HG03196 (cell line): ENCODE measurements around the gene LCMT2.
"Not testable (repeated sequence)": the region's sequence is repeated elsewhere in the genome, so short reads cannot be mapped to it uniquely, and the experiment has no call there.

Source experiments
- ATAC-seq: cut with Tn5 transposase; IDR thresholded peaks from one replicate; pipeline ENCODE4 v1.9.1; 2021; ENCODE audit not compliant: unreplicated experiment

The LCMT2 gene

DNA sequence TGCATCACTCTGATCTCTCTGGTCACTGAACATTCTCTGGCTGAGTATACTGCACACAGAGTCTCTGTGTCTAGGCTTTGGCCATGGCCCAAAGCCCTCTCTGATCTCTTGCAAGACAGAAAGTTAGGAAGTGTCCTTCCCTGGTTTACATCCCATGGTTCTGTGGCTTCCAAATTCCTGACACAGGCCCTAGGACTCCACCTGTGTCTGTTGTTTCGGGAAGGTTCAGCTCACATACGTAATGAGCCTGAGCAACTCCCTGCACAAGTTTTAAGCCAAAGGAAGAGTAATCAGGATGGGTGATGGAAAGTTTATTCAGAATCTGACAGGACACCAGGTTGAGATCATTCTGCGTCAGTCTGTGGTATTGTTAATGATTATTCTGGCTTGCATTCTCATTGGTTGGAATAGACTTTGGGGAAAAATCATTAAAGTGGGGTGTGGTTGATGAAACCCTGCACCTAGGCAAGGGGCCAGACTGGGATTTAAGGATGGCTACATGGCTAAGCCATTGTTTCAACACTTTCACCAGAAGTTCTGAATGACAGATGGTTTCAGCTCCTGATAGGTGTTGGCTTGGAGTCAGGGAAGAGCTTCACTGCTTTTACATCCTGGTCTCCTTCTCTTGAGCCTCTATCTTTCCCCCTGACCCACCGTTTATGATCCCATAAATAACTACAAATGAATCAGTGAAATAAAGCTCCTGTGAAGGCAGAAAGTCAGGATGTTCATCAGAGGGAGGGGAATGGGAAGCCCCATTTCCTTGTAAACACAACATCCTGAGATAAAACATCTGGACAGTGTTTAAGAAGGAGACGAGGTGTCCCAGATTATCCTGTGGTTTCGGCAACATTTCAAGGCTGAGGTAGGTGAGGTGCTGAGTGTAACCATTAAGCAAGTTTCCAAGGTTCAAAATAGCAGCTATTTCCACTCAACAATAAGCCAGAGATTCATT, 14.1 kb downstream of the LCMT2 start:
- ATAC-seq, result no peak

DNA sequence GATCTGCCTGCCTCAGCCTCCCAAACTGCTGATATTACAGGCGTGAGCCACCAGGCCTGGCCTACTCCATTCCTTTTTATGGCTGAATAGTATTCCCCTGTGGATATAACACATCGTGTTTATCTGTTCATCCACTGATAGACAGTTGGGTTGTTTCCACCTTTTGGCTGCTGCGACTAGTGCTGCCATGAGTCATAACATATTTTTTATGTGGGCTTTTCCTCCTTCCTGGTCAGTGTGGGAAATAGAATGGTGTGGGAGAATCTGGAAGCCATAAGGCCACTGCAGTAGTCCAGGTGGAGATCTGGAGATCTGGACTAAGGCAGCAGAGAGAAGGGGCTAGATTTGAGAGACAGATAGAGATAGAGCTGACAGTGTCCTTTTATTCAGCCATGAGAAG, 16.2 kb downstream of the LCMT2 start:
- ATAC-seq, result no peak

DNA sequence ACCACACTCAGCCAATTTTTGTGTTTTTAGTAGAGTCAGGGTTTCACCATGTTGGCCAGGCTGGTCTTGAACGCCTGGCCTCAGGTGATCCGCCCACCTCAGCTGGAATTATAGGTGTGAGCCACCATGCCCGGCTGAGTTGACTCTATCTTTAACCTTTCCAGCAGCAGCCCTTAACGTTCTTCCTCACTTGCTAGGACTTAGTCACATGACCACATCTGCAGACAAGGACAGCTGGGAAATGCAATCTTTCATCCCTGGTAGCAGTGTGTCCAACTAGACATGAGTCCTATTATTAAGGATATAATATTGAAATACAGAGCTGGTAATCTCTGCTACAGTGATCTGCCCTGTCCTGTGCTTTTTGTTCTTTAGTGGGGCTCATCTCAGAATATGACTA, 18.0 kb downstream of the LCMT2 start:
- ATAC-seq, result no peak

DNA sequence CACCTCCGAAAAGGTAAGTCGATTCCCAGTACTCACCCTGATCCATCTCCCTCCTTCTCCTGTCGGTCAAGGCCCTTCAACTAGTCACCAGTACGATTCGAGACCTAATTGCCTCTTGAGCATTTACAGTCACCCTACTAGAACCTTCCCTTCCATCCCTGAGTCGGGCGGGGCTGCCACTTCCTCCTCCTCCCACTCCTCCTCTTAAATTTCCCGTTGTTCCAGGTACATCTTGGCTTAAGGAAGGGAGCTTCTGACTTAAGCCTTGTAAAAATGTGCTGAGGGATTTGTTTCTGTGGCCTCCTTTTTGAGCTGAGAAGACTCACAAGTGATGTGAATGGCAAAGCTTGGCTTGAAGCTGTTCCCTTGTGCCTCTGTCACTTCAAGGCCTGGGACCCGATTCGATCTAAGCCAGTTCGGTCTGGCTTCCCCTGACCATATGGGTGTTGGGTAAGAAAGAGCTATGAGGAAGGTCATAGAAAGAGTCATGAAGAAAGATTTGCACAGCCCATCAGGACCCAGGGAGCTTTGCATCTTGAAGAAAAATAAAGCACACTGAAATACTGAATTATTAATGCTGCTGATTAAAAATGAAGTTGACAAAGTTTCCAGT, 28.1 kb downstream of the LCMT2 start, which contains the start of gene TGM7:
TSS of gene TGM7 (minus strand) at position 51 of the 613 bp plus-strand sequence.
- no peak for ATAC-seq

DNA sequence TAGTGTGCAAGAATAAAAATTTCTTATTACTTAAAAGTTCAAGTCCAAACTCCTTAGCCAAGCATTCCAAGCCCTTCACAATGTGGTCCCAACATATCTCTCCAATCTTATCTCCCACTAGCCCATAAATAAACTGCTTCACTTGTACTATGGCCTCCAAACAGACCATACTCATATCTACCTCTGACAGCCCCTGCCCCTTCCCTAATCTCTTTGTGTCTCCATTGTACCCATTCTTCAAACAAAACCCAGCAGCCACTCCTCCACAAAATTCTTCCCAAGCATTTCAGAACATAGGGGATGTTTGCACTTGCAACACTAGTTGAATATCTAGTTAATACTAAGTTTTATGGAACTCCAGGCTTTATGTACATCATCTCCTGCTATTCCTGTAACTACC, 30.5 kb downstream of the LCMT2 start:
- no peak for ATAC-seq

DNA sequence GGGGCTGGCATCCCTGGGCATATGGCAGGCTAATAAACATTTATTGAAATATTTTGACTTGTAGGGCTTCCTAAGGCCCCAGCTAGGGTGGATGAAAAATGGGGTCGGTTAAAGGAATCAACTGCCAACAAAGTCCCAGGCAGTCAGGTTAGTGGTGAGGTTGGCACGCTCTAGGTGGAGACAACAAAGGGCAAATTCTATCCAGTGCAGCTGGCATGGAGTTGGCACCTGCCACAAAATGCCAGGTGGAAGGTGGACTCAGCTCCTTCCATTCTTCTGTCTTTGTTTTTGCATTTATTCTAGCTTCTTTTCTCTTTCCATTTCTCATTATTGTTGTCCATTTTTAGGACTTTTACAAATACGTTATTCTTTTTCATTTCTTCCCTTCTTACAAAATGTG, 31.0 kb downstream of the LCMT2 start:
- no peak for ATAC-seq

DNA sequence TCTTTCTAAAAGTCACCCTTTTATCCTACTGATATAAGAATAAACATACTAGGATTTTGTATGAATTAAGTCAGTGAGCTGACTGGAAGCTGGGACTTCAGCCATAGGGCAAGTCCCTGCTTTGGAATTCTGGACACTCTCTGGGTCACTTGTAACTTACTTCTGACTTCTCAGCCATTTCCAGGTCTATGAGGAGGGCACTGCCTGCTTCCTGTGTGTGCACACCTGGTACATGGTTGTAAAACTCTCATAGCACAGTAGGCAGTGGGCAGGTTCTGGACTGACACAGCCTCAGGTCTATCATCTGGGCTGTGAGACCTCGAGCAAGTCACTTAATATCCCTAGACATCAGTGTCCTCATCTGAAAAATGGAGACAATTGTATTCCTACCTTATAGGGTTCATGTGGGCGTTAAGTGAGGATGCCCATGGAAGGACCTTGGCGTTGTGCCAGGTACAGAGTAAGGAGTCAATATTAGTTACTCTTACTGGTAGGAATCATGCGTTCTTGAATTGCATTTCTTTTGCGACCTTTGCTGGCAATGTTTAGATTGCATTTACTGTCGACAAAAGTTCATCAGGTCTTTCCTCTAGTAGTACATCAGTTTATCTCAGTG, 36.2 kb downstream of the LCMT2 start:
- ATAC-seq, result no peak

DNA sequence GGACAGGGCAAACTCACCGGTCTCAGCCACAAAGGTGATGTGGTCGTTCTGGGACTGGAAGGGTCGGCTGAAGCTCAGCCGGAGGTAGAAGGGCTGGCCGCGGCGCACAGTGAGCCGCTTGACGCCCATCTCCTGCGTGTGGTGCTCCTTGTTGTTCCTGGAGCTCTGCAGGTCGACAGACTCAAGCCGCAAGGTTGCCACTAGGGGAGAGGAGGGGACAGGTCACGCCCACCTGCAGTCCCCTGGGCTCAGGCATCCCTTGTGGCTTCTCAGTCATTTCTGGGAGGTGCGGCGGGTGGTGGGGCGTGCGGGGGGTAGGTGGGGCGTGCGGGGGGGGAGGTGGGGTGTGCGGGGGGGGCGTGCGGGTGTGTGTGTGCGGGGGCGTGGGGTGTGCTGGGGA, 36.9 kb downstream of the LCMT2 start:
- ATAC-seq, result no peak

DNA sequence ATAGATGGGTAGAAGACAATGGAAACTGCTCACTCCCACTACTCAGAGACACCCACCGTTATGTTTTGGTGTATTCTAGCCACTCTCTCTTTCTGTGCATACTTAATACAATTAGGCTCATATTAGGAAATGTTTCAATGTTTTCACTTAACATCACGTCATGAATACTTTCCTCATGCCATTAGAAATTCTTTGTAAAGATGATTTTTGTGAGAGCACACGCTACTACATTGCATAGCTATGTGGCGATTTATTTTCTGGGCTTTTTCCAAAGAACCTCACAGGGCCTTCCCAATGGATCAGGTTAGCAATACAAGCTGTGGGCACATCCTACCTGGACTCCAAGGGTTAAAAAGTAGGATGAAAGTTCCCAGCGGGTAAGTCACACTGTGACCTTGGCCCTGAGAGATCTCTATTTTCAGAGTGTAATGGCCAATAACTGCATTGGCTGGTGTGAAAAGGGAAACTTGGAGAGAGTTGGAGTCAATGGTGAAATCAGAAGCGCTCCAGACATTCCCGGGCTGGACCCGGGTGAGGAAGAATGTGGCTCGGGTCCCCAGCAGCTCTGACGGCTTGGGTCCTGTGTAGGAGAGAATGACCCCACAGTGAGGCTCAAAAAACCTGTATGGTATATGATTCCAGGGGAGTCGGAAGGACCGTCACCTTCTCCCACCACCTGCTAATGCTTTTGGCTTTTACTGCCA, 37.8 kb downstream of the LCMT2 start:
- ATAC-seq, result no peak

DNA sequence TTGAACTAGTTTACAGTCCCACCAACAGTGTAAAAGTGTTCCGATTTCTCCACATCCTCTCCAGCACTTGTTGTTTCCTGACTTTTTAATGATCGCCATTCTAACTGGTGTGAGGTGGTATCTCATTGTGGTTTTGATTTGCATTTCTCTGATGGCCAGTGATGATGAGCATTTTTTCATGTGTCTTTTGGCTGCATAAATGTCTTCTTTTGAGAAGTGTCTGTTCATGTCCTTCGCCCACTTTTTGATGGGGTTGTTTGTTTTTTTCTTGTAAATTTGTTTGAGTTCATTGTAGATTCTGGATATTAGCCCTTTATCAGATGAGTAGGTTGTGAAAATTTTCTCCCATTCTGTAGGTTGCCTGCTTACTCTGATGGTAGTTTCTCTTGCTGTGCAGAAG, 40.7 kb downstream of the LCMT2 start:
- ATAC-seq, result not testable (repeated sequence)

DNA sequence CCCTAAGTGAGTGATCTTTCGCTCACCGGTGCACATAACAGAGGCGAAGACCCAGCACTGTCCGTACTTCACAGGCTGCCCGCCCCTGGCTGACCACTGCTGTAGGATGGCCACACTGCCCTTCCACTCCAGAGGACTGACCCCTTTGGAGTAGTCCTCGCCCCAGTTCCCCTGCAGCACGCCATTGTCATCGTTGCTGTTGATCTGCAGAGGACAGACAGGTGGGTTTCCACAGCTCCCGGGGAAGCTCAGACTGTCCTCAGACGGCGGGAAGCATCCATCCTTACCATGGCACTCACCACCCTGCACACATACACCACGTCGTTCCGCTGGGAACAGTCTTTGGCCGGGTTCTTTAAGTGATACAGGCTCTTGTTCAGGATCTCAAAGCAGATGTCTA, 43.1 kb downstream of the LCMT2 start:
- ATAC-seq, result no peak

DNA sequence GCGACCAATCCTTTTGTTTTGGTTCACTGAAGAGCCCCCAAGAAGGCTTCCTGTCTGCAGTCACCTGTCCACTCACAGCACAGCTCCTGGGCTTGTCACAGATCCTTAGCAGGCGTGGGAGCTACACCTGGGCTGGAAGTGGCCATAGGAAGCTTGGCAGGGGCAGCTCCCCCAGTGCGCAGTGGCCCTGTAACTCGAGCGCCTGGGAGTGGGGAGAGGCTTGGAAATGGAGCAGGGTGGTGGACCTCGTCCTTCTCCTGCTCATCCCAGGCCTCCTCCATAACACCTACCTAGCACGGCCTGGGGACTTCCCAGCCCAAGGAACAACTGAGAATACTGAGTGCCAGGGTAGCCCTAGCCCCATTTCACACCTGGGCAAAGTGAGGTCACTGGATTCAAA, 44.3 kb downstream of the LCMT2 start:
- no peak for ATAC-seq

DNA sequence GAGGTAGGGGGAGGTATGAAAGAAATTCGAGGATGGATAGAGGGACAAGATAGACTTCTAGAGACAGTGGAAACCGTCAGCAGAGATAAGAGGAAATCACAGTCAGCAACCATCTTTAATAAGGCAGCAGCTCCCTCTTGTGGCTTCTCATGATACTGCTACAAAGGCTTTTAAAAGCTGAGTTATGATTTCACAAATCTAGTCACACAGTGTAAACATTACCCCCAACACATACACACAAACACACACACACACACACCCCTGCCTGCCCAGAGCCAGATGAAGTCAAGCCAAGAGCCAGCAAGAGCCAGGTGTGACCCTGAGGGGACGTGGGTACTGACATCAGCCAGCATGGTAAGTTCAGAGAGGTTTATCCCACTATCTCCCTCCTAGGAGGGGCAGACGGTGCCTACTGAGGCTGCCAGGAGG, 44.8 kb downstream of the LCMT2 start:
- no peak for ATAC-seq

DNA sequence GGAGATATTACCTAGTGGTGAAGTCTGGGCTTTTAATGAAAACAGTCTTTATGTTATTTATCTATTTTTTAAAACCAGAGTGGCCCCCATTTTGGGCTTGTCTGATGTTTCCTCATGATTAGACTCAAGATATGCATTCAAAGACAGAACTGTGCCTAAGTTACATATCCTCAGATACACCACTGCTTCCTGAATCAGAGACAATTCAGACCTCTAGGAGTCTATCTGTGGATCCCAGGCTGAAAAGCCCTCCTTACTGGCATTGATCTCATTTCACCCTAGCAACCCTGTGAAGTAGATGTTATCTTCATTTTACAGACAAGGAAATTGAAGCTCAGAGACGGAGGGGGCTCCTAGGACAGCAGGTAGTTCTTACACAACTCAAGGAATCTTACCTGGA, 46.8 kb downstream of the LCMT2 start:
- no peak for ATAC-seq

DNA sequence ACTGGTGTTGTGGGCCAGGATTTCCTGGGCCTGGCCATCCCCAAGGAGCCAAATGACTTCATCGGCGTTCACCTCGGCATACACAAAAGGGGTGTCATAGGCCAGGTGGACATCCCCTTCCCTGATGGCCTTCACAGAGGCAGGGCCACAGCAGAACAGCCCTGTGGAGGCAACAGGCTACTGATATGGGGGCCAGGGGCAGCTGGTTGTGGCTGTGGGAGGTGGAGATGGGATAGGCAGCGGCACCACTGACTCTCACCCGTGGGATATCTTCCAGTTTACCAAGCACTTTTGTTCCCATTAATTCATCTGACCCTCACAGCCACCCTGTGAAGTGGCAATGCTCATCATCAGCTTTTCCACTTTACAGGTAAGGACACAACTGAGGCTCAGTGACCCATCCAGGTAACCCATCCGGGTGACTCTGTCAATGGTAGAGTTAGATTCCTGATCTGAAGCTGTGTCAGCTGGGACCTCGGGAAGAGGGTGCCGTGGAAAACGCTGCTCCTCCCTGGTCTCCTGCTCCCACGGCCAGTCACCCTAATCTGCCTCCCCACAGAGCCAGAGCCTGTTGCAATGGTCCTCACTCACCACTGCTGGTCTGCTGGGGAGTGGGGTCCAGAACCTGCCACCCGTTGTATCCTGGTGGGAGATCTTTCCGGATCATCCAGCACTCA, 48.3 kb downstream of the LCMT2 start:
- no peak for ATAC-seq

DNA sequence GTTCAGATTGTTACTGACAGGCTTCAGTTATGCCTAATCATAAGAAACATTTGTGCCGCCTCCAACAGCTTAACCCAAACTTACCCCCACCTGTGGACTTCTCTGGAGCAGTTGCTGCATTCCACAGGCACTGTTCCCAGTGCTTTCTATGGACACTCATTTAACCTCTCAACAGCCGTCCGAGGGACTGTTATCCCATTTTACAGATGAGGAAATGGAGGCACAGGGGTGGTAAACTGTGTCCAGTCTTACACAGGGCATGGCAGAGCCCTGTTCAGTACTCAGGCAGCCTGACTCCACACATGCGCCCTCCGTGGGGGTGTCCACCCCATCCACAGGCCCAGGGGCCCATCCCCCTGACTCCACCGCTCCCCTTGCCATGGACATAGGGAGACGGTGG, 49.4 kb downstream of the LCMT2 start:
- no peak for ATAC-seq

DNA sequence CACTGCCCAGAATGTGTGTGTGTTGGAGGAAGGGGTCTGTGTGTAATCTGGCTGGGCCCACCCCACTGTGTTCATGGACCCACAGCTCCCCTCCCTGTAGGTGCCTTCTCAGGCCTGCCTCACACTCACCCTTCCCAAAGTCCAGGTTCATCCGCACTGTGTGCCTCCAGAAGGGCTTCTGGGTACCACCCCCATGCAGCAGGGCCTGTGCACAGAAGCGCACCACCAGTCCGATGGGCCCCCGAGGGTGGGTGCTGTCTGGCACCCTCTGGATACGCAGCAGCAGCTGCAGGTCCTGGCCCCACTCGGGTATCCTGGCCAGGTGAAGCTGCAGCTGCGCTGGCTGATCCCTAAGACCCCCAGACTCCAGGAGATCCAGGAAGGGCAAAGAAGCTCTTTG, 50.9 kb downstream of the LCMT2 start:
- no peak for ATAC-seq

DNA sequence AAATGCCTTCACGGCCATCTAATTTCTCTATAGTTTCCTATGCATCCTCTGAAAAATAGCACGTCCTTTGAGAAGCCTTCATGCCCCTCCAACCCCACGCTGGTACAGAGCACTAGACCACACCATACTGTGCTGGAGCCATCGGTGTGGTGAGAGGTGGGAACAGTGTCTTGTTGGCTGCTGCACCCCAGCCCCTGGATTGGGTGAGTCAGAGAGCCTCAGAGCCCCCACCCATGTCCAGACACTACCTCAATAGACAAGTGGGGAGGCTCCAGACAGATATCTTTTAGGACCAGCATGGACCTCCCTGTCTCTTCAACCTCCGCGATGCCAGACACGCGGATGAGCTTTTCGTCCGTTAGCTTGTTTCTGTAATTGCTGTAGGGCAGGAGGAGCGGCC, 51.5 kb downstream of the LCMT2 start:
- ATAC-seq, result no peak

DNA sequence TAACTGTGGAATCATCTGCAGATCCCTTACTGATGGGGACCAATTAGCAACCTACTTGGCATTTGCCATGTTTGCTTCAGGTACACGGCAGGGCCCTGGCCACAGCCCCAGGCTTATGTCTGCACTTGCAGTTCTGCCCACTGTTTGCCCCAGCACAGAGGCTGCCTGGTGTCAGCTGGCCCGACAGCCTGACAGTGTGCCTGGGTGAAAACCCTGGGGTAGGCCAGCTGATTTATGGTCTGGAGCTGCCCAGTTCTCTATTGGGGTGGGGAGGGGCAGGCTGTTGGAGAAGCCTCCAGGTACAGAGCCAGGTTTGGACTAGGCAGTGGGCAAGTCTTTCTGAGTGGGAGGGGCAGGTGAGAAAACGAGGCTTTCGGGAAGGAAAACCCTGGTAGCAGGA, 52.5 kb downstream of the LCMT2 start:
- no peak for ATAC-seq

DNA sequence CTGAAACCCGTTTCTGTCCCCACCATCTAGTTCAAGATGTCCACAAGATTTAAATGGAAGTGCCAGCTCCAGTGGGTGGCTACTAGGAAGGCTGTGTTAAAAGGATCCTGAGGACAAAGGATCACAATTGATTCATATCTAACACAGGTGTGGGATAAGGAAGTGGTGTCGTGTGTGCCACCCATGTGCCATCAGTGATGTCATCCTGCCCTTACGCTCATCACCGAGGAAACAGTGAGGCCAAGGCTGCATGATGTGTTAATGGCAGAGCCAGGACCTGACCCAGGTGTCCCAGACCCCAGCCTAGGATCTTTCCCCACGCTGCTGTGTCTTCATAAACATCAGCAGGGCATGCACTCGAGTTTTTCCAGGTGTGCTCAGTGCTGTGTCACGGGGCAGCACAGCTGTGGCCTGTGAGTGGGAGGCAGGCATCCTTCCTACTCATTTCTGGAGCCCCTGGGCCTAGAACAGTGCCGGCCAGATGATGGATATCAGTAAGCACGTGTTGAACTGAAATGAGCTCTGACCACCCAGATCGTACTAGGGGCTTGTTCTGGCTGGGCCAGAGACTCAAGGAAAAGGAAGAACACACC, 53.0 kb downstream of the LCMT2 start:
- no peak for ATAC-seq
